Activated naive CD4-positive, alpha-beta T cell treated with anti-CD3 and anti-CD28 coated beads for 36 hours (primary cell): ENCODE data around the gene MAMDC2. TPM values are rescaled to one million over a fixed set of nuclear protein-coding genes. Genes with fewer than 3 reads are reported as not detected.

Experiments
- CTCF ChIA-PET: fragments of 350-600 bp; sonication (Branson Sonifier 250); formaldehyde crosslinking; loops from one replicate; lab custom pipeline; 2021; ENCODE audit warnings: antibody characterized with exemption; lab: Charles Lee
- DNase-seq: peaks from one replicate; pipeline ENCODE4 v3.0.0-alpha.2; 2020
- H3K27ac Mint-ChIP-seq: one replicate; pipeline ENCODE4 v1.8.0; 2021; ENCODE audit warnings: mild to moderate bottlenecking, mixed read lengths
- H3K27me3 Mint-ChIP-seq: one replicate; pipeline ENCODE4 v1.8.0; 2021; ENCODE audit warnings: low read depth, mixed read lengths
- H3K36me3 Mint-ChIP-seq: one replicate; pipeline ENCODE4 v1.8.0; 2021; ENCODE audit warnings: low read depth, mixed read lengths
- H3K4me1 Mint-ChIP-seq: one replicate; pipeline ENCODE4 v1.8.0; 2021; ENCODE audit warnings: low read depth, mixed read lengths
- H3K4me3 Mint-ChIP-seq: one replicate; pipeline ENCODE4 v1.8.0; 2021; ENCODE audit warnings: mild to moderate bottlenecking, moderate library complexity, mixed read lengths
- H3K9me3 Mint-ChIP-seq: one replicate; pipeline ENCODE4 v1.8.0; 2021; ENCODE audit warnings: mixed read lengths
- intact Hi-C: fragments of 100-400 bp; cut with micrococcal nuclease; formaldehyde crosslinking; loops from one replicate; pipeline ENCODE4 v1.15.1; 2023
- total RNA-seq, 2 experiments: library from RNA; stranded (reverse); gene quantifications; one replicate each; pipeline ENCODE4 v1.2.3, GENCODE V29; 2021

Gene MAMDC2
- total RNA-seq, 2 experiments from 2014 or later: not detected

GRCh38 chr9:70042461-70043215 is 1.0 kb upstream of the MAMDC2 start:
- peaks cover 5% of the 10 kb centered on the region for H3K4me1 Mint-ChIP-seq
- CTCF ChIA-PET: interaction anchor here (0.6 kb wide), 1 partner anchor 579 kb away, joined by 3 read pairs; no protein-coding TSS in a partner anchor
- intact Hi-C loops: no loop called here
- H3K36me3 Mint-ChIP-seq: peaks cover 3% of the 10 kb centered on the region
- DNase-seq: no peak
- H3K4me3 Mint-ChIP-seq: no peak overlapping the region
- no peak overlapping the region for H3K27ac Mint-ChIP-seq
- peaks cover 41% of the 10 kb centered on the region for H3K27me3 Mint-ChIP-seq
- H3K9me3 Mint-ChIP-seq: peaks cover 5% of the 10 kb centered on the region

- CTCF ChIA-PET: no interaction called here
- H3K9me3 Mint-ChIP-seq: peaks cover 2% of the 10 kb centered on the region
- intact Hi-C loops: no loop called here
- no peak for DNase-seq
- peaks cover 45% of the 10 kb centered on the region for H3K27me3 Mint-ChIP-seq
- no peak overlapping the region for H3K27ac Mint-ChIP-seq
- H3K4me1 Mint-ChIP-seq: peaks cover 5% of the 10 kb centered on the region
- no peaks in the 10 kb centered on the region for H3K36me3 Mint-ChIP-seq
- no peak overlapping the region for H3K4me3 Mint-ChIP-seq
These were observed 363 bp upstream of the MAMDC2 start for GRCh38 chr9:70043285-70043684.

GRCh38 chr9:70044490-70045307 is 1.1 kb downstream of the MAMDC2 start:
- CTCF ChIA-PET: interaction anchor here (0.7 to 0.9 kb wide), 2 partner anchors 66 to 79 kb away, joined by 3 read pairs; no protein-coding TSS in a partner anchor
- peaks cover 5% of the 10 kb centered on the region for H3K4me1 Mint-ChIP-seq
- no peak overlapping the region for H3K4me3 Mint-ChIP-seq
- H3K36me3 Mint-ChIP-seq: no peaks in the 10 kb centered on the region
- no peaks in the 10 kb centered on the region for H3K9me3 Mint-ChIP-seq
- peaks cover 48% of the 10 kb centered on the region for H3K27me3 Mint-ChIP-seq
- no peak overlapping the region for H3K27ac Mint-ChIP-seq
- intact Hi-C loops: no loop called here
- DNase-seq: no peak

GRCh38 chr9:70045452-70045851 is 1.8 kb downstream of the MAMDC2 start:
- Mint-ChIP-seq H3K9me3 (no peaks in the 10 kb centered on the region), H3K36me3 (no peaks in the 10 kb centered on the region), H3K4me1 (peaks cover 5% of the 10 kb centered on the region), H3K4me3 (no peak overlapping the region), H3K27me3 (peaks cover 48% of the 10 kb centered on the region), H3K27ac (no peak overlapping the region)
- DNase-seq: no peak
- intact Hi-C loops: no loop called here
- CTCF ChIA-PET: no interaction called here

- no peaks in the 10 kb centered on the region for H3K9me3 Mint-ChIP-seq
- intact Hi-C loops: no loop called here
- no peak overlapping the region for H3K4me3 Mint-ChIP-seq
- CTCF ChIA-PET: interaction anchor here (1.0 kb wide), 1 partner anchor 63 kb away, joined by 3 read pairs; no protein-coding TSS in a partner anchor
- peaks cover 47% of the 10 kb centered on the region for H3K27me3 Mint-ChIP-seq
- H3K4me1 Mint-ChIP-seq: peaks cover 5% of the 10 kb centered on the region
- no peak for DNase-seq
- no peaks in the 10 kb centered on the region for H3K36me3 Mint-ChIP-seq
- H3K27ac Mint-ChIP-seq: no peak overlapping the region
These were observed 2.8 kb downstream of the MAMDC2 start for GRCh38 chr9:70046274-70047070.

- Mint-ChIP-seq H3K36me3 (no peaks in the 10 kb centered on the region), H3K4me1 (peaks cover 4% of the 10 kb centered on the region), H3K27ac (no peak overlapping the region), H3K4me3 (no peak overlapping the region), H3K27me3 (peaks cover 36% of the 10 kb centered on the region), H3K9me3 (no peaks in the 10 kb centered on the region)
- intact Hi-C loops: no loop called here
- CTCF ChIA-PET: no interaction called here
- no peak for DNase-seq
These were observed 5.6 kb downstream of the MAMDC2 start for GRCh38 chr9:70049236-70049635.

GRCh38 chr9:70049672-70050271 is 6.1 kb downstream of the MAMDC2 start:
- no peak overlapping the region for H3K27ac Mint-ChIP-seq
- no peaks in the 10 kb centered on the region for H3K36me3 Mint-ChIP-seq
- H3K27me3 Mint-ChIP-seq: peaks cover 33% of the 10 kb centered on the region
- no peaks in the 10 kb centered on the region for H3K4me1 Mint-ChIP-seq
- H3K9me3 Mint-ChIP-seq: no peaks in the 10 kb centered on the region
- intact Hi-C loops: no loop called here
- H3K4me3 Mint-ChIP-seq: no peak overlapping the region
- CTCF ChIA-PET: no interaction called here
- no peak for DNase-seq

GRCh38 chr9:70052768-70053167 is 9.1 kb downstream of the MAMDC2 start:
- no peaks in the 10 kb centered on the region for H3K4me1 Mint-ChIP-seq
- H3K4me3 Mint-ChIP-seq: no peak overlapping the region
- H3K36me3 Mint-ChIP-seq: no peaks in the 10 kb centered on the region
- CTCF ChIA-PET: interaction anchor here (2.4 kb wide), 1 partner anchor 61 kb away, joined by 5 read pairs; no protein-coding TSS in a partner anchor
- intact Hi-C loops: no loop called here
- H3K9me3 Mint-ChIP-seq: no peaks in the 10 kb centered on the region
- H3K27ac Mint-ChIP-seq: no peak overlapping the region
- DNase-seq: no peak
- peaks cover 16% of the 10 kb centered on the region for H3K27me3 Mint-ChIP-seq

GRCh38 chr9:70053864-70054263 is 10.2 kb downstream of the MAMDC2 start:
- Mint-ChIP-seq H3K27ac (no peak overlapping the region), H3K9me3 (no peaks in the 10 kb centered on the region), H3K4me3 (no peak overlapping the region), H3K36me3 (no peaks in the 10 kb centered on the region), H3K27me3 (peaks cover 10% of the 10 kb centered on the region), H3K4me1 (no peaks in the 10 kb centered on the region)
- CTCF ChIA-PET: interaction anchor here (2.4 kb wide), 1 partner anchor 60 kb away, joined by 5 read pairs; no protein-coding TSS in a partner anchor
- no peak for DNase-seq
- intact Hi-C loops: no loop called here

- intact Hi-C loops: no loop called here
- no peaks in the 10 kb centered on the region for H3K4me1 Mint-ChIP-seq
- no peaks in the 10 kb centered on the region for H3K36me3 Mint-ChIP-seq
- no peaks in the 10 kb centered on the region for H3K9me3 Mint-ChIP-seq
- no peak for DNase-seq
- CTCF ChIA-PET: interaction anchor here (2.4 kb wide), 1 partner anchor 59 kb away, joined by 5 read pairs; no protein-coding TSS in a partner anchor
- H3K4me3 Mint-ChIP-seq: no peak overlapping the region
- peaks cover 10% of the 10 kb centered on the region for H3K27me3 Mint-ChIP-seq
- no peak overlapping the region for H3K27ac Mint-ChIP-seq
These were observed 10.9 kb downstream of the MAMDC2 start for GRCh38 chr9:70054521-70054920.

- CTCF ChIA-PET: interaction anchor here (0.5 kb wide), 1 partner anchor 315 kb away, joined by 4 read pairs; no protein-coding TSS in a partner anchor
- no peaks in the 10 kb centered on the region for H3K4me1 Mint-ChIP-seq
- H3K27ac Mint-ChIP-seq: no peak overlapping the region
- no peak overlapping the region for H3K4me3 Mint-ChIP-seq
- intact Hi-C loops: no loop called here
- peaks cover 10% of the 10 kb centered on the region for H3K27me3 Mint-ChIP-seq
- no peaks in the 10 kb centered on the region for H3K9me3 Mint-ChIP-seq
- no peaks in the 10 kb centered on the region for H3K36me3 Mint-ChIP-seq
- DNase-seq: no peak
These were observed 12.0 kb downstream of the MAMDC2 start for GRCh38 chr9:70055406-70056210.
